Progenitor cell of endocrine pancreas (in vitro differentiated cells): ENCODE results near the gene SLC2A6. TPM values are rescaled to one million over a fixed set of nuclear protein-coding genes. Genes with fewer than 3 reads are reported as not detected.

Source experiments
- DNase-seq: peaks from one replicate; pipeline ENCODE4 v3.0.0; 2021; ENCODE audit warnings: low spot score; ENCODE audit not compliant: unreplicated experiment
- H3K27ac Mint-ChIP-seq: 2 replicates; pipeline ENCODE4 v1.8.0; 2021; ENCODE audit warnings: mild to moderate bottlenecking, moderate library complexity, mixed read lengths
- H3K27me3 Mint-ChIP-seq: 2 replicates; pipeline ENCODE4 v1.8.0; 2021; ENCODE audit warnings: mixed read lengths
- H3K36me3 Mint-ChIP-seq: 2 replicates; pipeline ENCODE4 v1.8.0; 2022; ENCODE audit warnings: mixed read lengths; ENCODE audit not compliant: insufficient read depth
- H3K4me1 Mint-ChIP-seq: 2 replicates; pipeline ENCODE4 v1.8.0; 2021; ENCODE audit warnings: low read depth, mixed read lengths
- H3K4me3 Mint-ChIP-seq: 2 replicates; pipeline ENCODE4 v1.8.0; 2021; ENCODE audit warnings: low read depth, mild to moderate bottlenecking, moderate library complexity, mixed read lengths
- H3K9me3 Mint-ChIP-seq: 2 replicates; pipeline ENCODE4 v1.8.0; 2021; ENCODE audit warnings: low read depth, mixed read lengths
- long read RNA-seq: library from polyadenylated mRNA; unstranded; transcript quantifications from one replicate; pipeline ENCODE4 v2.0.0, GENCODE V29; 2020
- total RNA-seq: library from RNA; stranded (reverse); gene quantifications from 2 replicates; pipeline ENCODE4 v1.2.1, GENCODE V29; 2021
- TF ChIP-seq, protein P1 (sequence below): fragments of 200-600 bp; sonication (generic); IDR thresholded peaks from one replicate; pipeline ENCODE4 v1.5.0; 2021; ENCODE audit warnings: antibody characterized with exemption, mild to moderate bottlenecking; ENCODE audit not compliant: unreplicated experiment

The SLC2A6 gene, protein sequence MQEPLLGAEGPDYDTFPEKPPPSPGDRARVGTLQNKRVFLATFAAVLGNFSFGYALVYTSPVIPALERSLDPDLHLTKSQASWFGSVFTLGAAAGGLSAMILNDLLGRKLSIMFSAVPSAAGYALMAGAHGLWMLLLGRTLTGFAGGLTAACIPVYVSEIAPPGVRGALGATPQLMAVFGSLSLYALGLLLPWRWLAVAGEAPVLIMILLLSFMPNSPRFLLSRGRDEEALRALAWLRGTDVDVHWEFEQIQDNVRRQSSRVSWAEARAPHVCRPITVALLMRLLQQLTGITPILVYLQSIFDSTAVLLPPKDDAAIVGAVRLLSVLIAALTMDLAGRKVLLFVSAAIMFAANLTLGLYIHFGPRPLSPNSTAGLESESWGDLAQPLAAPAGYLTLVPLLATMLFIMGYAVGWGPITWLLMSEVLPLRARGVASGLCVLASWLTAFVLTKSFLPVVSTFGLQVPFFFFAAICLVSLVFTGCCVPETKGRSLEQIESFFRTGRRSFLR
- total RNA-seq, result 4.7 and 5.2 TPM in 2 replicates
- long read RNA-seq, partial matches to known transcripts, result 0 of 8 reads
- long read RNA-seq, other reads (novel, unspliced or antisense), result 2 of 8 reads

DNA sequence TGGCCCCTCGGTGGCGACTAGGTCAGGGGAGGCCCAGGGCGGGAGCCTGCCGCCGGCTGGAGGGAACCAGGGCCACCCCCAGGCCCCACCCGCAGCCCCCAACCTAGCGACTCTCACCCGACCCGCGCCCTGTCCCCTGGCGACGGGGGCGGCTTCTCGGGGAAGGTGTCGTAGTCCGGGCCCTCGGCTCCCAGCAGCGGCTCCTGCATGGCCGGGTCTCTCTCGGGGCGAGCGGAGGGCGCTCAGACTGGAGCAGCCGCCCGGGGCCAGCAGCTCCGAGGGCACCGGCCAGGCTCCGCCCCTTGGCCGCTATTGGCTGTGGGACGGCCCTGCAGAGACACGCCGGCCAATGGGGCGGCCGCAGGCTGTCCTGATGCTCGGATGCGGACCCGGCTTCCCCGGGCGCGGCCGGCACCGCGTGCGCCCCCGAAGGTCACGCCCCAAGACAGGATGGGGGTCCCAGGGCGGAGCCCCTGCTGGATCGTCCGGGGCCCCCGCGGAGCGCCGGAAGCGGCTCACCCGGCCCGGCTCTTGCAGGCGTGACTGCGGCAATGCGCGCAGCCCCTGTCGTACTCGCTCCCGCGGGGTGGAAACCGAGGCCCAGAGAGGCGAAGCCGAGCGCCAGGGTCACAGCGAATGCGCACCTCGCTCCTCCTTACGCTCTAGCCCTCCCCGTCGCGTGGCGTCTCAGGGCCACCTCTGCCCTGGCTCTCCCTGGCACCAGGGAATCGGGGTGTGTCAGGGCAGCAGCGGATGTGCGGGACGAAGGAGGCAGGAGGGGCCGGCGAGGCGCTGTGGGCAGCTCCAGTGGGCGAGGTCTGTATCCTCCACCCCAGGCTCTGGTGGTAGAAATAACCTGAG, at the start of gene SLC2A6:
Gene SLC2A6, minus strand, starts transcription at position 249 of the 861 bp plus-strand sequence. Its CDS starts 40 bp downstream, at position 209.
- TF ChIP-seq, protein P1, sequence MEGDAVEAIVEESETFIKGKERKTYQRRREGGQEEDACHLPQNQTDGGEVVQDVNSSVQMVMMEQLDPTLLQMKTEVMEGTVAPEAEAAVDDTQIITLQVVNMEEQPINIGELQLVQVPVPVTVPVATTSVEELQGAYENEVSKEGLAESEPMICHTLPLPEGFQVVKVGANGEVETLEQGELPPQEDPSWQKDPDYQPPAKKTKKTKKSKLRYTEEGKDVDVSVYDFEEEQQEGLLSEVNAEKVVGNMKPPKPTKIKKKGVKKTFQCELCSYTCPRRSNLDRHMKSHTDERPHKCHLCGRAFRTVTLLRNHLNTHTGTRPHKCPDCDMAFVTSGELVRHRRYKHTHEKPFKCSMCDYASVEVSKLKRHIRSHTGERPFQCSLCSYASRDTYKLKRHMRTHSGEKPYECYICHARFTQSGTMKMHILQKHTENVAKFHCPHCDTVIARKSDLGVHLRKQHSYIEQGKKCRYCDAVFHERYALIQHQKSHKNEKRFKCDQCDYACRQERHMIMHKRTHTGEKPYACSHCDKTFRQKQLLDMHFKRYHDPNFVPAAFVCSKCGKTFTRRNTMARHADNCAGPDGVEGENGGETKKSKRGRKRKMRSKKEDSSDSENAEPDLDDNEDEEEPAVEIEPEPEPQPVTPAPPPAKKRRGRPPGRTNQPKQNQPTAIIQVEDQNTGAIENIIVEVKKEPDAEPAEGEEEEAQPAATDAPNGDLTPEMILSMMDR, result no peak
- no peaks in the 10 kb centered on the region for H3K4me1 Mint-ChIP-seq
- H3K9me3 Mint-ChIP-seq, result no peaks in the 10 kb centered on the region
- H3K36me3 Mint-ChIP-seq, result no peaks in the 10 kb centered on the region
- peaks cover 37% of the 10 kb centered on the region for H3K27me3 Mint-ChIP-seq
- H3K4me3 Mint-ChIP-seq, result peak within 1 kb of the TSS; percentile 53
- H3K27ac Mint-ChIP-seq, result no peak within 1 kb of the TSS
- peak; percentile 82 for DNase-seq

DNA sequence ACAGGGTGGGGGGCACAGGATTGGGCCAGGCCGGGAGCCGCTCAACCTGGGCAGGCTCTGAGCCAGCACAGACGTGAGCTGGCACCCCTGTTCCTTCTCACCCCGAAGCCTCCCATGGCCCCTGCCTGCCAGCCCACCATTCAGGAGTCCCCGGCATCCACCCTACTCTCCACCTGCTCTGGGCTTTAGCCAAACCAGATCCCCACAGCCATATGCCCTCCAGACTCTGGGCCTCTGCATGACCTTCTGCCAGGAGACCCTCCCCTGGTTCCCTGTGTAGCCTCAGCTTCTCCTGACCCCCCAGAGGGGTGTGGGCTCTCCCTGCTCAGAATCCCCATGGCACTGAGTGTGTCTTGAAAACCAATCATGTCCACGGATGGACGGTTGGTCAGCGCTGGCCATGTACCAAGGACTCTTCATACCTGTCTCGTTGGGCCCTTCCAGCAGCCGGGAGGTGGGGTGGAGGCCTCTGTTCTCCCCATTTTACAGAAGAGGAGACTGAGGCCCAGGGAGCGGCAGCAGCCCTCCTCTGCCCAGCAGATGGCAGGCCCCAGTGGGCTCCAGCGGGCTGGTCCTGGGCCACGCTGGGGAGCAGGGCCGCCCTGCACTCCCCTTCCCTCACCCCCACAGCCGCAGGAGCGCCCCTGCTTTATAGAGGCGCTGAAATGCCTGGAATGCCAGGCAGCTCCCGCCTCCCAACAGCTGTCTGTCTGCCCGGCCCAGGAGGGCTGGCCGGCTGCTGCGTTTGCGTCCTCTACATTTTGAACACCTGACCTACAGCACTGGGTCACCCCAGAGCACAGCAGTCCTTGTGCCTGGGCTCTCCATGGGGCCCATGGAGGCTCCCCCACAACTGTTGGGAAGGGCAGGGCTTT, 49.3 kb upstream of the SLC2A6 start:
- Mint-ChIP-seq H3K27me3 (peaks cover 43% of the 10 kb centered on the region), H3K4me1 (peaks cover 7% of the 10 kb centered on the region), H3K36me3 (no peaks in the 10 kb centered on the region), H3K27ac (no peak overlapping the region), H3K4me3 (no peak overlapping the region), H3K9me3 (no peaks in the 10 kb centered on the region)
- DNase-seq, result no peak
- TF ChIP-seq, protein P1, result no peak

DNA sequence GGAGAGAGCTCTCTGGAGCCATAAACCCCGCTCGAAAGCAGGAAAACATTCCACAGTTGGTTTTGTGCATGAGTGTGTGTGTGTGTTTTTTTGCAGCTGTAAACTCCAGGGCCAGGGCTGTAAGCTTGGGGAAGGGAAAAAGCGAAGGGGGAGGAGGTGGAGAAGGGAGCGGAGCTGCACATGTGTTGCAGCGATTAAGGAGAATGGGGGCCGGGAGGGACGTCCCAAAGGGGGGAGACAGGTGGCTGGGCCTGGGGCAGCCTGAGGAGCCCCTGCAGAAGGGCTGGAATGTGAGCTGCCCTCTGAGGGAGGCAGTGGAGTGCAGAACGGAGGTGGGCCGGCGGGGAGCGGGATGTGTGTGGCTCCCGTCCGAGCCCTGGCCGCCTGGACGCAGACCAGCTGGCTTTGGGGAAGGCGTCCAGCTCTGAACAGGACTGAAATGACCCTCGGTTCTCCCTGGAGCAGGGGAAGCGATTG, 48.6 kb upstream of the SLC2A6 start:
- peaks cover 7% of the 10 kb centered on the region for H3K4me1 Mint-ChIP-seq
- no peak overlapping the region for H3K27ac Mint-ChIP-seq
- no peak overlapping the region for H3K4me3 Mint-ChIP-seq
- DNase-seq, result no peak
- TF ChIP-seq, protein P1, result no peak
- no peaks in the 10 kb centered on the region for H3K36me3 Mint-ChIP-seq
- H3K9me3 Mint-ChIP-seq, result no peaks in the 10 kb centered on the region
- peaks cover 41% of the 10 kb centered on the region for H3K27me3 Mint-ChIP-seq

DNA sequence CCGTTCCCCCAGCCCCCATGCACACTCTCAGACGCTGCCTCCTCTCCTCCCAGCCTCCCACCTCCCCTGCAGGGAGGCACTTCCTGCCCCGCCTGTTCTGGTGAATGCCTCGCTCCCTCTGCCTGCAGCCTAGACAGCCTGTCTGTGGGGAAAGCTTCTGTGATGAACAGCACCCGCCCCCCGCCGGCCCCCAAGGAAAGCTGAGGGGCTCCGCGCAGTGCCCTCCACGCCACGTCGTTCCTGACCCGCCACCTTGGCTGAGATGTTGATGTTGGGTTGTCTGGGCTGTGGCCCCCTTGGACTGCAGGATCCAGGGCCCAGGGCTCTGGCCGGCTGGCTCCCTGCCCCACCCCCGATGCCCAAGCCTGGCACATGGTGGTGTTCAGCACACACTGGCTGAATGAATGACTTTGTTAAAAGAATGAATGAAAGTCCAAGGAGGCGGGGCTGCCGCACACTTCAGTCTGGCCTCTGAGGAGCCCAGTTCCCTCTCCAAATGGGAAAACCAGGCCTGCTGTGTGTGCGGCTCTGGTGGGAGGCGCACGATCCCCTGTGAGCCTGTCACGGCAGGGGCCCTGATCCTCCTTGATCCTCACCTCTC, 47.9 kb upstream of the SLC2A6 start:
- Mint-ChIP-seq H3K4me3 (no peak overlapping the region), H3K36me3 (no peaks in the 10 kb centered on the region), H3K27me3 (peaks cover 41% of the 10 kb centered on the region), H3K27ac (no peak overlapping the region), H3K4me1 (peaks cover 7% of the 10 kb centered on the region), H3K9me3 (no peaks in the 10 kb centered on the region)
- TF ChIP-seq, protein P1, result no peak
- DNase-seq, result no peak
